ENCODE measurements around the gene MRPL36. TPM values are rescaled to one million over a fixed set of nuclear protein-coding genes. Genes with fewer than 3 reads are reported as not detected.

MRPL36 gene
- total RNA-seq, 4 donors from 2014 or later, result 42.6 to 56.1 (median 46.2) TPM

DNA sequence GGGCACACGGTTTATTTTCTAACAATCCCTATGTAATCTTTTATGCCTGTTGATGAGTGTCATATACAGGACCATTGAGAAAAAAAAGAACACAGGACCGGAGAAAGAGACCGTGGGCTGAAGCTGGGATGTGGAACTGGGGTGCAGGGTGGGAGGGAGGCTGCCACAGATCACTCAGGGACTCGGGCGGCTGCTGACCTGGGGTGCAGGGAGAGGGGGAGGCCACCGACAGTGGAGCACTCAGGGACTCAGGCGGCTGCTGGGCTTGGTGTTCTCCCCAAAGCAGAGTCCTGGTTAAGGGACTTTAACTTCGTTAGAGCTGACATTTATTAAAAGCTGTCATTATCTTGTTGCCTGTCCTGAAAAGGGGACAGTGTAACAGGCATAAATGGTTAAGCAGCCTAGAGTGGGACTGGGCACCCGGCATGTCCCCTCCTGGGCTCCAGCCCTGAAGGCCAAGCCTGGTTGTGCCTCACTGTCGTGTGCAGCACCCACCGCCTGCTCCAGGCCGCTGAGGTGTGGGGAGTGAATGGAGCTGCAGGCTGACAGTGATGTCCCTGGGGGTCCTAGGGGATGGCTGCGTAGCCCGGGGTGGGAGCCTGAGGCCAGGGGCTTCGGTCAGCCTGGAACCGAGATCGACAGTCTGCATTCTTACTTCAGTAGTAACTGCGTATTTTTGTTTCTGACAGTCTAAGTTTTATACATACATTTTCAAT, 15.6 kb upstream of the MRPL36 start:
- DNase-seq (ENCODE audit: extremely low spot score), result no peak
- Histone ChIP-seq H3K4me1 (no peaks in the 10 kb centered on the region), H3K9me3 (no peaks in the 10 kb centered on the region), H3K27me3 (no peaks in the 10 kb centered on the region), H3K36me3 (peaks cover 71 to 99% (median 77%) of the 10 kb centered on the region in 4 donors), H3K27ac (replicated peaks in 1 of 4) (no peak overlapping the region), H3K4me3 (no peak overlapping the region)
- intact Hi-C loops (cut with DNase I), result no loop called here
- 94% methylated on average over 18 of the region's 18 CpGs for whole genome bisulfite sequencing
- no peak for TF ChIP-seq POLR2A (IDR thresholded peaks at IDR 0.05; ENCODE audit: low read depth)
- TF ChIP-seq POLR2AphosphoS5 (IDR thresholded peaks at IDR 0.05), result no peak
- TF ChIP-seq, protein P1, sequence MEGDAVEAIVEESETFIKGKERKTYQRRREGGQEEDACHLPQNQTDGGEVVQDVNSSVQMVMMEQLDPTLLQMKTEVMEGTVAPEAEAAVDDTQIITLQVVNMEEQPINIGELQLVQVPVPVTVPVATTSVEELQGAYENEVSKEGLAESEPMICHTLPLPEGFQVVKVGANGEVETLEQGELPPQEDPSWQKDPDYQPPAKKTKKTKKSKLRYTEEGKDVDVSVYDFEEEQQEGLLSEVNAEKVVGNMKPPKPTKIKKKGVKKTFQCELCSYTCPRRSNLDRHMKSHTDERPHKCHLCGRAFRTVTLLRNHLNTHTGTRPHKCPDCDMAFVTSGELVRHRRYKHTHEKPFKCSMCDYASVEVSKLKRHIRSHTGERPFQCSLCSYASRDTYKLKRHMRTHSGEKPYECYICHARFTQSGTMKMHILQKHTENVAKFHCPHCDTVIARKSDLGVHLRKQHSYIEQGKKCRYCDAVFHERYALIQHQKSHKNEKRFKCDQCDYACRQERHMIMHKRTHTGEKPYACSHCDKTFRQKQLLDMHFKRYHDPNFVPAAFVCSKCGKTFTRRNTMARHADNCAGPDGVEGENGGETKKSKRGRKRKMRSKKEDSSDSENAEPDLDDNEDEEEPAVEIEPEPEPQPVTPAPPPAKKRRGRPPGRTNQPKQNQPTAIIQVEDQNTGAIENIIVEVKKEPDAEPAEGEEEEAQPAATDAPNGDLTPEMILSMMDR (IDR thresholded peaks at IDR 0.05), result no peak
- TF ChIP-seq EP300 (IDR thresholded peaks at IDR 0.05), result no peak

DNA sequence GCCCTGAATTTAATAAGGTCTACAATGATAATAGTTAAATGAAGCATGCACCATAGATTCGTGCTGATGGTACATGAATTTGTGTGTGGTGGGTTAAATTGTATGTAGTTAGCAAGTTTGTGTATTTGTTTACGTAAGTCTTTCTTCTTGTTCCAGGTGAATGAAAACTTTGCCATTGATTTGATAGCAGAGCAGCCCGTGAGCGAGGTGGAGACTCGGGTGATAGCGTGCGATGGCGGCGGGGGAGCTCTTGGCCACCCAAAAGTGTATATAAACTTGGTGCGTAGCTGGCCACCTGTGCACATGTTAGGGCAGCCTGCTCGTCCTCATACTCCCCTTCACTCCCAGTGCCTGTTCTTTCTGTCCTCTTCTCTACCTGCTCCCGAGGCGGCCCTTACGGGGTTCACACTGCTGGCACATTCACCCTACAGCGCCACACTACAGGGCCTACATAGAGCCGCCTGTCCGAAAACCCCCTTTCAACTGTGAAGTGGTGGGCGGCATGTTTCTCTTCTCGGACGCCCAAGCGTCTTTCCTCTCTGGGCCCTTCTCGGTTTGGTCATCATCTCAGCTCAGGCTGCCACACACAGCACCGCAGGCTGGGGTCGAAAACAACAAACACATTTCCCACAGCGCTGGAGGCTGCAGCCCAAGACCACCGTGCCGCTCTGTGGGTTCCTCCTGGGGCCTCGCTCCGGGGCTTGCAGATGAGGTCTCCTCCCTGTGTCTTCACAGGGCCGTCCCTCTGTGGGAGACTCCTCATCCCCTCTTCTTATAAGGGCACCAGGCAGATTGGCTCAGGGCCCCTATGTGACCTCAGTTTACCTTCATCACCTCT, 14.8 kb upstream of the MRPL36 start:
- DNase-seq (ENCODE audit: extremely low spot score), result no peak

DNA sequence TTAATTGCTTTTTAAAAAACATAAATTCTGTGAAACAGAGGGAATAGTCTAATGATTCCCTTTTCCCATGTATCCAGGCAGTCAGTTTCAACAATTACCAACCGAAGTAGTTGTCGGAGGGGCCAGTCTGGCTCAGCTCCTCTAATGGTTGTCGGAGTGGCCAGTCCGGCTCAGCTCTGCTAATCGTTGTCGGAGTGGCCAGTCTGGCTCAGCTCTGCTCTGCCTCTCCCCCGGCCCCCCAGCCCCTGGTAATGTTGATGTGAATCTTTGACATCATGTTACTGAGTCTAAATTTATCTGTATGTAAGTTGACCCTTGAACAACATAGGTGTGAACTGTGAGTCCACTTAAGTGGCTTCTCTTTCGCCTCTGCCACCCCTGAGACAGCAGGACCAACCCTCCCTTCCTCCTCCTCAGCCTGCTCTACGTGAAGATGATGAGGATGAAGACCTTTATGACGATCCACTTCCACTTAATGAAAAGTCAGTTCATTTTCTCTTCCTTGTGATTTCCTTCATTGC, 11.0 kb upstream of the MRPL36 start:
- Histone ChIP-seq H3K27ac (replicated peaks in 1 of 4) (no peak overlapping the region), H3K9me3 (no peaks in the 10 kb centered on the region), H3K27me3 (no peaks in the 10 kb centered on the region), H3K4me3 (no peak overlapping the region), H3K4me1 (peaks cover 0 to 12% (median 0%) of the 10 kb centered on the region in 4 donors), H3K36me3 (peaks cover 72 to 93% (median 81%) of the 10 kb centered on the region in 4 donors)
- WGBS, result 89% methylated on average over 10 of the region's 10 CpGs
- TF ChIP-seq POLR2A (IDR thresholded peaks at IDR 0.05; ENCODE audit: low read depth) (no peak), EP300 (IDR thresholded peaks at IDR 0.05) (no peak), POLR2AphosphoS5 (IDR thresholded peaks at IDR 0.05) (no peak)
- TF ChIP-seq, protein P1 (IDR thresholded peaks at IDR 0.05), result no peak
- no peak for DNase-seq (ENCODE audit: extremely low spot score)
- intact Hi-C loops (cut with DNase I), result no loop called here

More for the DNA sequence above, 14.8 kb upstream of the MRPL36 start:
- Histone ChIP-seq H3K27me3 (no peaks in the 10 kb centered on the region), H3K27ac (replicated peaks in 1 of 4) (no peak overlapping the region), H3K9me3 (no peaks in the 10 kb centered on the region), H3K36me3 (peaks cover 73 to 99% (median 81%) of the 10 kb centered on the region in 4 donors), H3K4me3 (no peak overlapping the region), H3K4me1 (no peaks in the 10 kb centered on the region)
- TF ChIP-seq EP300 (IDR thresholded peaks at IDR 0.05) (no peak), POLR2AphosphoS5 (IDR thresholded peaks at IDR 0.05) (no peak), POLR2A (IDR thresholded peaks at IDR 0.05; ENCODE audit: low read depth) (no peak)
- TF ChIP-seq, protein P1 (IDR thresholded peaks at IDR 0.05), result no peak
- intact Hi-C loops (cut with DNase I), result no loop called here
- WGBS, result 92% methylated on average over 30 of the region's 30 CpGs

DNA sequence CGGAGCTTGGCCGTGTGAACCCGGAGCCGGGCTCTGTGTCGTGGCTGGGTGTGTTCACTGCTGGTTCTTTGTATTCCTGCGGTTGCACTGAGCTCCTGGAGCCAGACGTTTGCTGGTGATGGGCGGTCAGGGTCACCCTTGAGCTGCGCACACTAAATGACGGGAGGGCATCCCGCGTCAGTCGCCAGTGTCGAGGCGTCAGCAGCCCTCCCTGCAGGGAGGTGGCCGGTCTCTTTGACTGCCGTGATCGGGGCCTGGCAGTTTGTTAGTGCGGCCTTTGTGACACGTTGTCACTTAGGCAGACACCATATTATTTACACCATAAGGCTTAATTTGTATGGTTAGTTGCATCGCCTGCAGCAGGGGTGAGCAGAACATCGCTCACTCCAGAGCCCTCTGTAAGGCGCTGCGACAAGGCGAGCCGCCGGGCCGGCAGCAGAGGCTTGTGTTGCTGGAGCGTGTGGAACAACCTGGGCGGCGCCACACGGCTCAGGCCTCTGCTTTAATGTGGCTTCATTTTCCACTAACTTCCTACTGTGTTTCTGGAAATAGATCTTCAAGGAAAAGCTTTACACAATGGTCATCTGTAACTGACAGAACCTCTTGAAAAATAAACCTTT, 9.9 kb upstream of the MRPL36 start:
- H3K27me3 ChIP-seq, result no peaks in the 10 kb centered on the region
- DNase-seq (ENCODE audit: extremely low spot score), result no peak
- TF ChIP-seq POLR2A (IDR thresholded peaks at IDR 0.05; ENCODE audit: low read depth) (no peak), POLR2AphosphoS5 (IDR thresholded peaks at IDR 0.05) (no peak), EP300 (IDR thresholded peaks at IDR 0.05) (no peak)
- TF ChIP-seq, protein P1 (IDR thresholded peaks at IDR 0.05), result no peak
- no peak overlapping the region for H3K4me3 ChIP-seq
- intact Hi-C loops (cut with DNase I), result loop anchor here (10.0 kb wide), 1 partner anchor 465 kb away; the partner anchor contains the start of gene CLPTM1L
- no peak overlapping the region for H3K27ac ChIP-seq (replicated peaks in 1 of 4)
- H3K4me1 ChIP-seq, result peaks cover 0 to 12% (median under 1%) of the 10 kb centered on the region in 4 donors
- 89% methylated on average over 24 of the region's 32 CpGs for WGBS
- H3K36me3 ChIP-seq, result peaks cover 68 to 93% (median 81%) of the 10 kb centered on the region in 4 donors
- H3K9me3 ChIP-seq, result no peaks in the 10 kb centered on the region

Measured in esophagus muscularis mucosa (tissue), 4 donors.